Stomach smooth muscle (tissue), 2 donors: Measurements from ENCODE around the gene CDK13.

Experiments
- H3K27ac ChIP-seq: one replicate; pipeline ENCODE4 v1.7.0; 2013; ENCODE audit warnings: mild to moderate bottlenecking, low read length, inconsistent platforms
- H3K27me3 ChIP-seq, 2 donors: one replicate each; pipeline ENCODE4 v1.7.0; 2013; ENCODE audit warnings: low read length in 2 of 2; ENCODE audit not compliant: insufficient read depth in 2 of 2, control insufficient read depth in 1 of 2
- H3K36me3 ChIP-seq, 2 donors: one replicate each; pipeline ENCODE4 v1.7.0; 2013; ENCODE audit warnings: low read length in 2 of 2; ENCODE audit not compliant: control insufficient read depth in 2 of 2, insufficient read depth in 2 of 2
- H3K4me1 ChIP-seq: one replicate; pipeline ENCODE4 v1.7.0; 2013; ENCODE audit warnings: low read length; ENCODE audit not compliant: control insufficient read depth, insufficient read depth
- H3K4me3 ChIP-seq, 2 donors: one replicate each; pipeline ENCODE4 v1.7.0; 2013; ENCODE audit warnings: low read length in 2 of 2
- H3K9ac ChIP-seq, 2 donors: one replicate each; pipeline ENCODE4 v1.7.0; 2013; ENCODE audit warnings: low read length in 2 of 2, mild to moderate bottlenecking in 1 of 2
- H3K9me3 ChIP-seq, 2 donors: one replicate each; pipeline ENCODE4 v1.7.0; 2013; ENCODE audit warnings: low read length in 2 of 2; ENCODE audit not compliant: control insufficient read depth in 2 of 2
- donor health status: healthy.
- donor health status: Pancreatic carcinoma.

The CDK13 gene

DNA sequence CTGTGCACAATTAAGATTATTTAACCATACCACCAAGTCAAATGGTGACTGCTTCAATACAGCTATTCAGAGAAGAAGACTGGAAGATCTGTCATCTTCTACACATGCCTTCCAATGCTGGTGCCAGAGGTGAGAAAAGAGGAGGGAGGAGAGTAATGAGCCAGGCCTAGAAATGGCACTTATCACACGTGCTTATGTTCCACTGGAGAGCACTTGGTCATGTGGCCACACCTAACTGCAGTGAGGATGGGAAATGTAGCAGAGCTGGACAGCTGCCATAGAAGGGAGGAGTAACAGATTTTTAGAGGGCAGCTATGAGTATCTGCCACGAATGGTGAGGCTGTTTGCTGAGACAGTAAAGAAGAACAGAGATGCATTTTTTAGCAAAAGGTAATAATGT, 107.2 kb downstream of the CDK13 start:
- peaks cover 3 to 4% of the 10 kb centered on the region in 2 donors for H3K36me3 ChIP-seq

DNA sequence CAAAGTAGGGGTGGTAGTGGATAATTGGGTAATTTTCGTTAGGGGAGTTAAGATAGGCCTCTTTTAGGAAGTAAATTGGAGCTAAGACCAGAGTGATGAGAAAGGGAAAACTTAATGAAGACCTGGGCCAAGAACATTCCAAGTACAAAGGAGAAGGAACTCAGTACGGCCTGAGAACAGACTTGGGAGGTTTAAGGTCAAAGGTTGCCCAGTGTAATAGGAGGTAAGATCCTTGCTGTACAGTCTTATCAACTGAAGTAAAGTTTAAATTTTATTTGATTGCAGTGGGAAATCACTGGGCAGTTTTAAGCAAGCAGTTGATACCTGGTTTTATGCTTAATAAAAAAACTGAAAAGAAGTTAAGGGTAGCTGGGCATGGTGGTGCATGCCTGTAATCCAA, 108.0 kb downstream of the CDK13 start:
- Histone ChIP-seq H3K4me3 (no peak overlapping the region), H3K4me1 (peaks cover 3% of the 10 kb centered on the region), H3K36me3 (peaks cover 7 to 9% of the 10 kb centered on the region in 2 donors), H3K27ac (no peak overlapping the region), H3K9ac (no peak overlapping the region), H3K9me3 (no peaks in the 10 kb centered on the region), H3K27me3 (no peaks in the 10 kb centered on the region)

More for the DNA sequence above, 107.2 kb downstream of the CDK13 start:
- Histone ChIP-seq H3K9ac (no peak overlapping the region), H3K9me3 (no peaks in the 10 kb centered on the region), H3K27me3 (no peaks in the 10 kb centered on the region), H3K27ac (no peak overlapping the region), H3K4me1 (peaks cover 3% of the 10 kb centered on the region), H3K4me3 (no peak overlapping the region)

DNA sequence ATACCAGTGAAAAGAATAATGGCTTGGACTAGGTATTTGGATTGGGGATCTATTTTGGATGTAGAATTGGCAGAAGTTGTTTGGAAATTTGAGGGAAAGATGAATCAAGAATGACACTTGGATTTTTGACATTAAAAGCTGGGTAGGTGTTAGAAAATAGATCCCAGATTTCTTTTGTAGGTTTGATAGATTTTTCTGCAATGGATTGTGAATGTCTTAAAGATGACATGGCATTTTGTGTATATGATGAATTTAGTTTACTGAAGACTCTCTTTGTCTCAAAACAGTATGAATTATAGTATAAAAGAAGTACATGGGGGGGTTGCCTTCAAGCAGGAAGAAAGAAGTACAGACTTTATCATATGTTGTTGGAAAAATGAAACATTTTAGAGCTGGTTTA, 108.6 kb downstream of the CDK13 start:
- Histone ChIP-seq H3K9ac (no peak overlapping the region), H3K36me3 (peaks cover 9 to 11% of the 10 kb centered on the region in 2 donors), H3K4me1 (peaks cover 3% of the 10 kb centered on the region), H3K4me3 (no peak overlapping the region), H3K27ac (no peak overlapping the region), H3K9me3 (no peaks in the 10 kb centered on the region), H3K27me3 (no peaks in the 10 kb centered on the region)

DNA sequence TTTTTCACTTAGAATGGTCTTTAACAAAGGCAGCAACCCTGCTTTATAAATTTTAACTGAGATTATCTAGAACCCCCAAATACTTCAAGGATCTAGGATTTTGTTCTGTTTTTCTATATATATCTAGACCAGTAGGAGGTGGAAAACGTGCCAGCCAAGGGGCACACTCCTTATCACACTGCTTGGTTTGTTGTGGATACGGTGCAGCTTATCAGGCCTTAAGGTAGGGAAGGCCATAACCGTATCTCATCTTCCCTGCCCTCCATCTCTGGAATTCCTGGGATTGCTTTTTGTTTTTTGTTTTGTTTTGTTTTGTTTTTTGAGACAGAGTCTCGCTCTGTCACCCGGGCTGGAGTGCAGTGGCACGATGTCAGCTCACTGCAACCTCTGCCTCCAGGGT, 109.0 kb downstream of the CDK13 start:
- Histone ChIP-seq H3K9ac (no peak overlapping the region), H3K27ac (no peak overlapping the region), H3K36me3 (peaks cover 9 to 11% of the 10 kb centered on the region in 2 donors), H3K9me3 (no peaks in the 10 kb centered on the region), H3K27me3 (no peaks in the 10 kb centered on the region), H3K4me1 (peaks cover 3% of the 10 kb centered on the region), H3K4me3 (no peak overlapping the region)

DNA sequence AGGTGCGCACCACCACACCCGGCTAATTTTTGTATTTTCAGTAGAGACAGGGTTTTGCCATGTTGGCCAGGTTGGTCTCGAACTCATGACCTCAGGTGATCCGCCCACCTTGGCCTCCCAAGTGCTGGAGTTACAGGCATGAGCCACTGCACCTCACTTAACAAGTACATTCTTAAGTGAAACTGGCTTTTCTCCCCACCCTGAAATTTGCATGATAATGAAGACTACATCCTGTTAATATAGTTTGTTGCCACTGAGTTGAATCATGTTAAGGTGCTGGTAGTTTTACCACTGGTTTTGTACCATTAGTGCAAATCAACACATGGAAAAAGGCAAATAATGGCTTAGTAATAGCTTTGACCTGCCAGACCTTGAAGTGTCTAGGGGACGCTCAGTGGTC, 122.2 kb downstream of the CDK13 start:
- no peak overlapping the region for H3K27ac ChIP-seq
- no peaks in the 10 kb centered on the region for H3K27me3 ChIP-seq
- H3K9me3 ChIP-seq: no peaks in the 10 kb centered on the region
- no peak overlapping the region for H3K9ac ChIP-seq
- no peaks in the 10 kb centered on the region for H3K36me3 ChIP-seq
- no peaks in the 10 kb centered on the region for H3K4me1 ChIP-seq
- no peak overlapping the region for H3K4me3 ChIP-seq

DNA sequence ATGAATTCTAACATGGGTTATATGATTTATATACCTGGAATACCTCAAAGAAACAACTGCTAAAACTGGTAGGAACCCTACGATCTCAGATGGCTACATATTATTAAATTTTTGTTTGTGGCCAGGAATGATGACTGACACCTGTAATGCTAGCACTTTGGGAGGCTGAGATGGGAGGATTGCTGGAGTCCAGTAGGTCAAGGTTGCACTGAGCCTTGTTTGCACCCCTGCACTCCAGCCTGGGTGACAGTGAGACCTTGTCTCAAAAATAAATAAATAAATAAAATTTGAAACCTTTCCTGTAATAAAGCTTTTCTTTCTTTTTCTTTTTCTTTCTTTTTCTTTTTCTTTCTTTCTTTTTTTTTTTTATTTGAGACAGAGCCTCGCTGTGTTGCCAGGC, 123.2 kb downstream of the CDK13 start:
- Histone ChIP-seq H3K9me3 (no peaks in the 10 kb centered on the region), H3K9ac (no peak overlapping the region), H3K4me1 (no peaks in the 10 kb centered on the region), H3K27me3 (no peaks in the 10 kb centered on the region), H3K27ac (no peak overlapping the region), H3K36me3 (peaks cover 0 to 2% of the 10 kb centered on the region in 2 donors), H3K4me3 (no peak overlapping the region)

DNA sequence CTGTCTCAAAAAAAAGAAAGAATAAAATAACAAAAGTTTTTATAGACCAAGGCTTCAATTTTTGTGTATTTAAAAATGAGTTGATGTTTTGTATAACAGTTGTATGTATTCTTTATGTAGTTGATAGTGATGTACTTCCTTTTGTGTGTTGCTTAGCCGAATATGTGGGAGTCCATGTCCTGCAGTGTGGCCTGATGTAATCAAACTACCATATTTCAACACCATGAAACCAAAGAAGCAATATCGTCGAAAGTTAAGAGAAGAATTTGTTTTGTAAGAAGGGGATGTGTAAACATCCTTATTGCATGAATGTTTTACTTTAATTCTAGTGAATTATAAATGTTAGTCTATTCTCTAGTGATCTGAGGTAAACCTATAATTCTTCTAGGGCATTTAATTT, 127.8 kb downstream of the CDK13 start:
- H3K27ac ChIP-seq: no peak overlapping the region
- H3K36me3 ChIP-seq: peaks cover 0 to 2% of the 10 kb centered on the region in 2 donors
- H3K27me3 ChIP-seq: no peaks in the 10 kb centered on the region
- H3K9ac ChIP-seq: no peak overlapping the region
- no peaks in the 10 kb centered on the region for H3K4me1 ChIP-seq
- no peak overlapping the region for H3K4me3 ChIP-seq
- H3K9me3 ChIP-seq: no peaks in the 10 kb centered on the region

DNA sequence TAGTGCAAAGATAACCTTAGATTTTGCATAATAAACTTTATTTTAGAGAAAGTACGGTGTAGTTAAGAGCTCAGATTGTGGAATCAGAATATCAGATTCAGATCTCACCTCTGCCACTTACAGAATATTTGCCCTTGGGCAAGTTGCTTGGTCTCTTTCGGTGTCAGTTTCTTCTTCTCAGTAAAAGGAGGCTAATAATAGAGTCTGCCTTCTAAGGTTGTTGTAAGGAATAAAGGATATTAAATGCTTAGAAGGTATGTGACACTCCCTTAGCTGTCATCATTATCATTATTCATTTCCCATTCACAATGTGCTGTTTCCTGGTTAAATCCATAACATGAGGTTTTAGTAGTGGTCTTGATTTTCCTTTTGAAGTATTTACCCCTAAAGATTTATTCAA, 142.1 kb downstream of the CDK13 start:
- H3K4me3 ChIP-seq: no peak overlapping the region
- H3K27me3 ChIP-seq: no peaks in the 10 kb centered on the region
- no peaks in the 10 kb centered on the region for H3K4me1 ChIP-seq
- no peaks in the 10 kb centered on the region for H3K9me3 ChIP-seq
- H3K27ac ChIP-seq: no peak overlapping the region
- H3K36me3 ChIP-seq: peaks cover 24 to 31% of the 10 kb centered on the region in 2 donors
- no peak overlapping the region for H3K9ac ChIP-seq

DNA sequence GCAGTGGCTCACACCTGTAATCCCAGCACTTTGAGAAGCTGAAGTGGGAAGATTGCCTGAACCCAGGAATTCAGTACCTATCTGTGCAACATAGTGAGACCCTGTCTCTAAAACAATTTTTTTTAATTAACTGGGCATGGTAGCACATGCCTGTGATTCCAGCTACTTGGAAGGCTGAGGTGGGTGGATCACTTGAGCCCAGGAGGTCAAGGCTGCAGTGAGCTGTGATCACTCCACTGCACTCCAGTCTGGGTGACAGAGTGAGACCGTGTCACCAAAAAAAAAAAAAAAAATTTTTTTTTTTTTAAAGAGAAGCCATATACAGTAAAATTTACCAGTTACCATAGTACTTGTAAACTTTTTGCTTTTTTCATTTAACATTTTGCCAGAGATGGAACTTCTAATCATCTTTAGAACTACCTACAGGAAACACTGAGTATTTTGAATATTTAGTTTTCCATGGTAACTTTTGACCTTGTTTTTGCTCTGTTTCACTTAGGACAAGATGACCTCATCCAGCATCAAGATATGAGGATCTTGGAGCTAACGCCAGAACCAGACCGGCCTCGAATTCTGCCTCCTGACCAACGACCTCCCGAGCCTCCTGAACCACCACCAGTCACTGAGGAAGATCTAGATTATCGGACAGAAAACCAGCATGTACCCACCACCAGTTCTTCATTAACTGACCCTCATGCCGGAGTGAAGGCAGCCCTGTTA, 143.7 kb downstream of the CDK13 start:
- Histone ChIP-seq H3K27ac (no peak overlapping the region), H3K4me1 (no peaks in the 10 kb centered on the region), H3K9ac (no peak overlapping the region), H3K9me3 (no peaks in the 10 kb centered on the region), H3K36me3 (peaks cover 18 to 21% of the 10 kb centered on the region in 2 donors), H3K4me3 (no peak overlapping the region), H3K27me3 (no peaks in the 10 kb centered on the region)

DNA sequence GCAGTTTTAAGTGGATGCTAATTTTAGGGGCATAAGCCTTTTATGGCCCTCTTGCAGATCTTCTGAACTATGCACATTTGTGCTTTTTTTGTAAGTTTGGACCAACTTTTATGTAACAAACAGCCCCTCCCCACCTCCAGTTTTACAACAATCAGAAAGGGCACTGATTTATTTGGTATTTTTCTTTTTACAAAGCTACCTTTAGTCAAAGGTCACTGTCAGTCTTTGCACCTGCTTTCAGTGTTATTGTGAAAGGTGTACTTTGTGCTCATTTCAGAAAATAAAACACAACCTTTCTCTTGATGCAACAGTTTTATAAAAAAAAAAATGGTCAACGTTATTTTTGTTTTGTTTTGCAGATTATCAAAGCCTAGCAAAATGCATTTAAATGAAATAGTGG, 145.2 kb downstream of the CDK13 start:
- no peak overlapping the region for H3K9ac ChIP-seq
- H3K27me3 ChIP-seq: no peaks in the 10 kb centered on the region
- no peaks in the 10 kb centered on the region for H3K4me1 ChIP-seq
- H3K27ac ChIP-seq: no peak overlapping the region
- peaks cover 18% of the 10 kb centered on the region in 2 donors for H3K36me3 ChIP-seq
- H3K4me3 ChIP-seq: no peak overlapping the region
- no peaks in the 10 kb centered on the region for H3K9me3 ChIP-seq

DNA sequence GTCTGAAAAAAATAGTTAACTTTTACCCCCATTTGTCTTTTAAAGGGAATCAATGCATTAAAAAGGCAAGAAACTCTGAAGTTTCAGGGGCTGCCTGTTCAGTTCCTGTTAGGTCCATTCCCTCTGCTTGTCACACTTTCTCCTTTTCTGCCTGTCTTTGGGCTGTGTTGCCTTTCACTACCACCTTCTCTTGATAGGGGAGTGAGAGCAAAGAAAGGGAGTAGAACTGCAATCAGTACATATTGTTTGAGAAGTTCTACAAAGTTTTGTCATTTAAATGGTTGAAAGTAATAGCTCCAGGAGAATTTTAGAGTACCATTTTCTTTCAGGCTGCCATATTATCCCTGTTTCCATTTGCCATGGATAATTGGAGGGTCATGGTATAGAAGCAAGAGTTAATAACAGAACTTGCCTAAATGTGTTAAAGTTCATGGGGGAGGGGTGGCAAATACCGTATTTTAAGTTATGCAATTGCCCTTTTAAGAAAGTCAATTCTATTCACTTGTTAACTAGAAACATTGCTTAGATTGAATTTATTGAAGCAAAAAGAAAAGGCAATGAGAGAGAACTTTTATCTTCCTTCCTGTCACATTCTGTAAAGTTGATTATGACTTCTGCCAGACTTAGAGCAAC, 145.8 kb downstream of the CDK13 start:
- Histone ChIP-seq H3K9me3 (no peaks in the 10 kb centered on the region), H3K36me3 (peaks cover 18% of the 10 kb centered on the region in 2 donors), H3K9ac (no peak overlapping the region), H3K27me3 (no peaks in the 10 kb centered on the region), H3K4me1 (no peaks in the 10 kb centered on the region), H3K27ac (no peak overlapping the region), H3K4me3 (no peak overlapping the region)
